ENCODE results near the gene SGSM1.

SGSM1 gene

GRCh38 chr22:24845041-24845898, 39.3 kb downstream of the SGSM1 start:
- no peak for DNase-seq

GRCh38 chr22:24847490-24847889, 41.5 kb downstream of the SGSM1 start:
- no peak for DNase-seq

- no peak for DNase-seq
These were observed 42.7 kb downstream of the SGSM1 start for GRCh38 chr22:24848559-24849168.

GRCh38 chr22:24855794-24856193, 49.8 kb downstream of the SGSM1 start:
- no peak for DNase-seq

GRCh38 chr22:24857576-24857975, 51.6 kb downstream of the SGSM1 start:
- DNase-seq, result no peak

- no peak for DNase-seq
These were observed 53.6 kb downstream of the SGSM1 start for GRCh38 chr22:24859587-24859986.

- DNase-seq, result no peak
These were observed 59.5 kb downstream of the SGSM1 start for GRCh38 chr22:24865508-24865907.

GRCh38 chr22:24867323-24868022, 61.5 kb downstream of the SGSM1 start:
- DNase-seq, result no peak

- DNase-seq, result no peak
These were observed 63.0 kb downstream of the SGSM1 start for GRCh38 chr22:24868979-24869378.

GRCh38 chr22:24871611-24872205, 65.7 kb downstream of the SGSM1 start:
- DNase-seq, result no peak

GRCh38 chr22:24873226-24873625, 67.2 kb downstream of the SGSM1 start:
- no peak for DNase-seq

- DNase-seq, result no peak
These were observed 70.0 kb downstream of the SGSM1 start for GRCh38 chr22:24875862-24876506.

GRCh38 chr22:24876700-24877099, 70.7 kb downstream of the SGSM1 start:
- no peak for DNase-seq

GRCh38 chr22:24878969-24879368, 73.0 kb downstream of the SGSM1 start:
- no peak for DNase-seq

GRCh38 chr22:24883432-24883831, 77.4 kb downstream of the SGSM1 start:
- DNase-seq, result no peak

- no peak for DNase-seq
These were observed 81.2 kb downstream of the SGSM1 start for GRCh38 chr22:24887260-24887659.

- no peak for DNase-seq
These were observed 87.5 kb downstream of the SGSM1 start for GRCh38 chr22:24893341-24894070.

- no peak for DNase-seq
These were observed 88.4 kb downstream of the SGSM1 start for GRCh38 chr22:24894220-24894975.

- DNase-seq, result no peak
These were observed 89.0 kb downstream of the SGSM1 start for GRCh38 chr22:24894998-24895397.

- DNase-seq, result no peak
These were observed 95.4 kb downstream of the SGSM1 start for GRCh38 chr22:24901448-24901847.

- no peak for DNase-seq
These were observed 99.9 kb downstream of the SGSM1 start for GRCh38 chr22:24905909-24906308.

Measured in retina (tissue), 1 donor.